ENCODE measurements around the gene THSD4. TPM values are rescaled to one million over a fixed set of nuclear protein-coding genes. Genes with fewer than 3 reads are reported as not detected.

Gene THSD4
- total RNA-seq, 5 donors from 2014 or later (not counting 1 experiment from before 2014, with no cell fraction given) = 0.03 to 0.23 (median 0.18) TPM; not detected in 2

GRCh38 chr15:71440489-71441110, 325.3 kb downstream of the THSD4 start:
- no peak for ATAC-seq (replicated peaks in 1 of 4)
- Histone ChIP-seq H3K36me3 (ENCODE audit: control insufficient read depth in 2 of 2, extremely low read depth in 1 of 2, insufficient read depth in 1 of 2, low read length in 1 of 2) (no peaks in the 10 kb centered on the region), H3K27ac (ENCODE audit: low read length) (no peak overlapping the region), H3K9me3 (no peaks in the 10 kb centered on the region), H3K4me3 (ENCODE audit: control insufficient read depth in 1 of 2, extremely low read depth in 1 of 2, low read length in 1 of 2) (no peak overlapping the region), H3K27me3 (replicated peaks in 1 of 2; ENCODE audit: control insufficient read depth in 2 of 2, extremely low read depth in 1 of 2, insufficient read depth in 2 of 2, low read length in 1 of 2) (no peaks in the 10 kb centered on the region), H3K4me1 (ENCODE audit: control insufficient read depth in 1 of 2, extremely low read depth in 1 of 2, insufficient read depth in 2 of 2, low read length in 2 of 2) (no peaks in the 10 kb centered on the region)
- Mint-ChIP-seq H3K4me3 (no peak overlapping the region), H3K4me1 (no peaks in the 10 kb centered on the region), H3K9me3 (peaks cover 0 to 3% (median 0%) of the 10 kb centered on the region in 3 donors), H3K36me3 (no peaks in the 10 kb centered on the region), H3K27me3 (peaks cover 0 to 14% of the 10 kb centered on the region in 2 donors), H3K27ac (no peak overlapping the region)
- ChIA-PET POLR2A (no interaction called here), CTCF (interaction anchor here (0.6 to 2.8 kb wide), 3 partner anchors 53 to 614 kb away, joined by 4 to 18 read pairs (median 4); no protein-coding TSS in a partner anchor)
- DNase-seq = peak in 1 of 35 experiments; percentile 47
- WGBS (ENCODE audit: insufficient coverage) = no CpG with 5 or more reads among the region's 3 CpGs

GRCh38 chr15:71443538-71443937, 328.3 kb downstream of the THSD4 start:
- ChIA-PET POLR2A (no interaction called here), CTCF (interaction anchor here (0.5 to 1.1 kb wide), 4 partner anchors 42 to 721 kb away, joined by 3 to 7 read pairs (median 3); no protein-coding TSS in a partner anchor)
- no peaks in the 10 kb centered on the region for H3K9me3 Mint-ChIP-seq
- Histone ChIP-seq H3K27me3 (replicated peaks in 1 of 2; ENCODE audit: control insufficient read depth in 2 of 2, extremely low read depth in 1 of 2, insufficient read depth in 2 of 2, low read length in 1 of 2) (no peaks in the 10 kb centered on the region), H3K9me3 (no peaks in the 10 kb centered on the region), H3K4me3 (ENCODE audit: control insufficient read depth in 1 of 2, extremely low read depth in 1 of 2, low read length in 1 of 2) (no peak overlapping the region), H3K4me1 (ENCODE audit: control insufficient read depth in 1 of 2, extremely low read depth in 1 of 2, insufficient read depth in 2 of 2, low read length in 2 of 2) (no peaks in the 10 kb centered on the region), H3K27ac (ENCODE audit: low read length) (no peak overlapping the region), H3K36me3 (ENCODE audit: control insufficient read depth in 2 of 2, extremely low read depth in 1 of 2, insufficient read depth in 1 of 2, low read length in 1 of 2) (no peaks in the 10 kb centered on the region)
- no peak for ATAC-seq (replicated peaks in 1 of 4)
- no peak overlapping the region for H3K4me3 Mint-ChIP-seq
- H3K4me1 Mint-ChIP-seq = no peaks in the 10 kb centered on the region
- no peak overlapping the region for H3K27ac Mint-ChIP-seq
- peaks cover 0 to 14% of the 10 kb centered on the region in 2 donors for H3K27me3 Mint-ChIP-seq
- DNase-seq = peak in 21 of 35 experiments; percentile 1 to 37 (median 10)
- WGBS (ENCODE audit: insufficient coverage) = no CpG with 5 or more reads among the region's 4 CpGs
- no peaks in the 10 kb centered on the region for H3K36me3 Mint-ChIP-seq

- no peak for ATAC-seq (replicated peaks in 1 of 4)
- no peak overlapping the region for H3K27ac Mint-ChIP-seq
- no peaks in the 10 kb centered on the region for H3K9me3 Mint-ChIP-seq
- WGBS (ENCODE audit: insufficient coverage) = 86% methylated on average over 5 of the region's 7 CpGs
- no peak overlapping the region for H3K4me3 Mint-ChIP-seq
- ChIA-PET POLR2A (no interaction called here), CTCF (interaction anchor here (0.5 to 1.1 kb wide), 3 partner anchors 43 to 722 kb away, joined by 3 to 7 read pairs (median 3); no protein-coding TSS in a partner anchor)
- H3K4me1 Mint-ChIP-seq = no peaks in the 10 kb centered on the region
- DNase-seq = no peak
- H3K36me3 Mint-ChIP-seq = no peaks in the 10 kb centered on the region
- H3K27me3 ChIP-seq (replicated peaks in 1 of 2; ENCODE audit: control insufficient read depth in 2 of 2, extremely low read depth in 1 of 2, insufficient read depth in 2 of 2, low read length in 1 of 2) = no peaks in the 10 kb centered on the region
- H3K4me3 ChIP-seq (ENCODE audit: control insufficient read depth in 1 of 2, extremely low read depth in 1 of 2, low read length in 1 of 2) = no peak overlapping the region
- no peaks in the 10 kb centered on the region for H3K36me3 ChIP-seq (ENCODE audit: control insufficient read depth in 2 of 2, extremely low read depth in 1 of 2, insufficient read depth in 1 of 2, low read length in 1 of 2)
- H3K9me3 ChIP-seq = no peaks in the 10 kb centered on the region
- no peak overlapping the region for H3K27ac ChIP-seq (ENCODE audit: low read length)
- peaks cover 0 to 14% of the 10 kb centered on the region in 2 donors for H3K27me3 Mint-ChIP-seq
- H3K4me1 ChIP-seq (ENCODE audit: control insufficient read depth in 1 of 2, extremely low read depth in 1 of 2, insufficient read depth in 2 of 2, low read length in 2 of 2) = no peaks in the 10 kb centered on the region
These were observed 328.9 kb downstream of the THSD4 start for GRCh38 chr15:71444032-71444810.

GRCh38 chr15:71444866-71445590, 329.8 kb downstream of the THSD4 start:
- Mint-ChIP-seq H3K36me3 (no peaks in the 10 kb centered on the region), H3K27me3 (peaks cover 0 to 14% of the 10 kb centered on the region in 2 donors), H3K9me3 (no peaks in the 10 kb centered on the region), H3K27ac (no peak overlapping the region), H3K4me3 (no peak overlapping the region), H3K4me1 (no peaks in the 10 kb centered on the region)
- POLR2A ChIA-PET = no interaction called here
- Histone ChIP-seq H3K27ac (ENCODE audit: low read length) (no peak overlapping the region), H3K36me3 (ENCODE audit: control insufficient read depth in 2 of 2, extremely low read depth in 1 of 2, insufficient read depth in 1 of 2, low read length in 1 of 2) (no peaks in the 10 kb centered on the region), H3K9me3 (no peaks in the 10 kb centered on the region), H3K4me1 (ENCODE audit: control insufficient read depth in 1 of 2, extremely low read depth in 1 of 2, insufficient read depth in 2 of 2, low read length in 2 of 2) (no peaks in the 10 kb centered on the region), H3K27me3 (replicated peaks in 1 of 2; ENCODE audit: control insufficient read depth in 2 of 2, extremely low read depth in 1 of 2, insufficient read depth in 2 of 2, low read length in 1 of 2) (no peaks in the 10 kb centered on the region), H3K4me3 (ENCODE audit: control insufficient read depth in 1 of 2, extremely low read depth in 1 of 2, low read length in 1 of 2) (no peak overlapping the region)
- CTCF ChIA-PET = interaction anchor here in 1 of 2 donors (1.0 kb wide), 1 partner anchor 58 kb away, joined by 5 read pairs; no protein-coding TSS in a partner anchor
- 74% methylated on average over 3 of the region's 5 CpGs for WGBS (ENCODE audit: insufficient coverage)
- ATAC-seq (replicated peaks in 1 of 4) (no peak), DNase-seq (no peak)

GRCh38 chr15:71447328-71448250, 332.3 kb downstream of the THSD4 start:
- peaks cover 0 to 8% of the 10 kb centered on the region in 2 experiments for H3K27me3 ChIP-seq (replicated peaks in 1 of 2; ENCODE audit: control insufficient read depth in 2 of 2, extremely low read depth in 1 of 2, insufficient read depth in 2 of 2, low read length in 1 of 2)
- H3K4me1 ChIP-seq (ENCODE audit: control insufficient read depth in 1 of 2, extremely low read depth in 1 of 2, insufficient read depth in 2 of 2, low read length in 2 of 2) = no peaks in the 10 kb centered on the region
- H3K36me3 ChIP-seq (ENCODE audit: control insufficient read depth in 2 of 2, extremely low read depth in 1 of 2, insufficient read depth in 1 of 2, low read length in 1 of 2) = no peaks in the 10 kb centered on the region
- Mint-ChIP-seq H3K4me1 (no peaks in the 10 kb centered on the region), H3K27me3 (peaks cover 8 to 9% of the 10 kb centered on the region in 2 donors), H3K4me3 (no peak overlapping the region), H3K27ac (no peak overlapping the region), H3K9me3 (no peaks in the 10 kb centered on the region), H3K36me3 (no peaks in the 10 kb centered on the region)
- CTCF ChIA-PET = no interaction called here
- H3K4me3 ChIP-seq (ENCODE audit: control insufficient read depth in 1 of 2, extremely low read depth in 1 of 2, low read length in 1 of 2) = no peak overlapping the region
- no peaks in the 10 kb centered on the region for H3K9me3 ChIP-seq
- DNase-seq = no peak
- H3K27ac ChIP-seq (ENCODE audit: low read length) = no peak overlapping the region
- POLR2A ChIA-PET = no interaction called here
- 81% methylated on average over 7 of the region's 8 CpGs for WGBS (ENCODE audit: insufficient coverage)
- no peak for ATAC-seq (replicated peaks in 1 of 4)

All from T-cell (primary cell).